Mucosa of descending colon (tissue), 3 donors: ENCODE results near the gene PTAR1. TPM values are rescaled to one million over a fixed set of nuclear protein-coding genes. Genes with fewer than 3 reads are reported as not detected.

ENCODE experiments used
- ATAC-seq: fragments of 200-7000 bp; cut with Tn5 transposase; one replicate; pipeline ENCODE4 v1.9.1; 2020; ENCODE audit warnings: mild to moderate bottlenecking, moderate library complexity
- DNase-seq, 3 donors: peaks; one replicate each; pipeline ENCODE4 v3.0.0-alpha.2; 2020
- H3K36me3 ChIP-seq: fragments of 200-600 bp; one replicate; pipeline ENCODE4 v1.8.0; 2021; ENCODE audit warnings: low read depth, mild to moderate bottlenecking
- H3K4me1 ChIP-seq: fragments of 200-600 bp; one replicate; pipeline ENCODE4 v1.8.0; 2021; ENCODE audit warnings: low read depth, mild to moderate bottlenecking
- H3K4me3 ChIP-seq: fragments of 200-600 bp; one replicate; pipeline ENCODE4 v1.8.0; 2021; ENCODE audit warnings: mild to moderate bottlenecking
- H3K9me3 ChIP-seq: fragments of 200-600 bp; one replicate; pipeline ENCODE4 v1.8.0; 2021; ENCODE audit warnings: mild to moderate bottlenecking
- CTCF ChIP-seq: fragments of 200-600 bp; IDR thresholded peaks from one replicate; pipeline ENCODE4 v1.8.0; 2022; ENCODE audit warnings: antibody characterized with exemption, mild to moderate bottlenecking
- intact Hi-C, 2 donors: fragments of 100-400 bp; cut with DNase I in 1 of 2; cut with micrococcal nuclease in 1 of 2; formaldehyde crosslinking; loops; one replicate each; pipeline versions ENCODE4 v1.11.0 to v1.11.1; 2022; cut with DNase I, micrococcal nuclease
- total RNA-seq, 3 donors: library from RNA; stranded (reverse); fragmentation: NEBNext Ultra II Directional in 2 of 3; extraction: Animal tissue kit (Norgen Biotek cat#: 25700) in 2 of 3; gene quantifications; one replicate each; pipeline versions ENCODE4 v1.2.1 to v1.2.4, GENCODE V29; 2021 to 2023
- donor health status: DM: no; HTN: no; CAD: no; lungs with moderate emphysema.
- donor health status: DM: no; HTN: no; CAD: no.
- donor health status: DM: no; HTN: yes; CAD: no.

PTAR1 gene
- total RNA-seq, 3 donors from 2014 or later = 63.0 to 71.5 (median 68.6) TPM

- peak; percentile 90 for TF ChIP-seq CTCF
- no peaks in the 10 kb centered on the region for H3K9me3 ChIP-seq
- intact Hi-C loops = loop anchor here in 1 of 2 donors (5.0 kb wide), 1 partner anchor 205 kb away; no protein-coding TSS in a partner anchor
These were observed 87.1 kb downstream of the PTAR1 start for GRCh38 chr9:69672596-69673310.

GRCh38 chr9:69671879-69672595, 87.8 kb downstream of the PTAR1 start, which contains the start of gene APBA1:
Gene APBA1 (minus strand): TSS chr9:69672371.
- DNase-seq = peak; percentile 61 to 79 (median 69)
- intact Hi-C loops = loop anchor here in 1 of 2 donors (5.0 kb wide), 1 partner anchor 205 kb away; no protein-coding TSS in a partner anchor
- peak; percentile 77 for ATAC-seq
- H3K36me3 ChIP-seq = no peaks in the 10 kb centered on the region
- peak within 1 kb of the TSS; percentile 37 for H3K4me3 ChIP-seq
- H3K9me3 ChIP-seq = no peaks in the 10 kb centered on the region
- H3K4me1 ChIP-seq = peaks cover 4% of the 10 kb centered on the region
- TF ChIP-seq CTCF = no peak

More at GRCh38 chr9:69672596-69673310, 87.1 kb downstream of the PTAR1 start:
- DNase-seq = peak; percentile 82 to 90 (median 86)
- peak overlapping the region; percentile 37 for H3K4me3 ChIP-seq
- H3K4me1 ChIP-seq = peaks cover 4% of the 10 kb centered on the region
- peak; percentile 90 for ATAC-seq
- H3K36me3 ChIP-seq = no peaks in the 10 kb centered on the region

GRCh38 chr9:69671311-69671878, 88.4 kb downstream of the PTAR1 start:
- TF ChIP-seq CTCF = no peak
- Histone ChIP-seq H3K4me3 (peak overlapping the region; percentile 37), H3K4me1 (peaks cover 4% of the 10 kb centered on the region), H3K9me3 (no peaks in the 10 kb centered on the region), H3K36me3 (no peaks in the 10 kb centered on the region)
- peak in 2 of 3 donors; percentile 25 to 28 for DNase-seq
- peak; percentile 5 for ATAC-seq
- intact Hi-C loops = loop anchor here in 1 of 2 donors (5.0 kb wide), 1 partner anchor 206 kb away; no protein-coding TSS in a partner anchor

- intact Hi-C loops = no loop called here
These were observed 92.5 kb downstream of the PTAR1 start for GRCh38 chr9:69667306-69667705.

More at GRCh38 chr9:69667306-69667705, 92.5 kb downstream of the PTAR1 start:
- H3K36me3 ChIP-seq = no peaks in the 10 kb centered on the region
- DNase-seq (no peak), ATAC-seq (no peak)
- TF ChIP-seq CTCF = no peak
- no peak overlapping the region for H3K4me3 ChIP-seq
- no peaks in the 10 kb centered on the region for H3K9me3 ChIP-seq
- H3K4me1 ChIP-seq = no peaks in the 10 kb centered on the region
